NB4 (cell line): Measurements from ENCODE around the gene RPS6KA2.

ENCODE experiments used
- DNase-seq: peaks from one replicate; pipeline ENCODE4 v3.0.0; 2010; ENCODE audit warnings: low read depth
- H3K4me3 ChIP-seq: one replicate; pipeline ENCODE4 v1.5.1; 2011; ENCODE audit warnings: mild to moderate bottlenecking, low read depth, low read length, moderate library complexity
- CTCF ChIP-seq: IDR thresholded peaks from one replicate; pipeline ENCODE4 v1.5.1; 2012; ENCODE audit warnings: low read depth, low read length
- MAX ChIP-seq: IDR thresholded peaks from 2 replicates; pipeline ENCODE4 v1.6.1; 2011; ENCODE audit warnings: low read depth, low read length
- MYC ChIP-seq: IDR thresholded peaks from 2 replicates; pipeline ENCODE4 v1.6.1; 2011; ENCODE audit warnings: low read depth, low read length
- POLR2A ChIP-seq: IDR thresholded peaks from 2 replicates; pipeline ENCODE4 v1.6.1; 2011; ENCODE audit warnings: mild to moderate bottlenecking; ENCODE audit not compliant: insufficient read length; ENCODE audit errors: extremely low read depth

RPS6KA2 gene

GRCh38 chr6:166613027-166613426 is 14.0 kb downstream of the RPS6KA2 start:
- DNase-seq = no peak
- TF ChIP-seq CTCF (no peak), MAX (no peak), MYC (no peak), POLR2A (no peak)
- H3K4me3 ChIP-seq = no peak overlapping the region

DNA sequence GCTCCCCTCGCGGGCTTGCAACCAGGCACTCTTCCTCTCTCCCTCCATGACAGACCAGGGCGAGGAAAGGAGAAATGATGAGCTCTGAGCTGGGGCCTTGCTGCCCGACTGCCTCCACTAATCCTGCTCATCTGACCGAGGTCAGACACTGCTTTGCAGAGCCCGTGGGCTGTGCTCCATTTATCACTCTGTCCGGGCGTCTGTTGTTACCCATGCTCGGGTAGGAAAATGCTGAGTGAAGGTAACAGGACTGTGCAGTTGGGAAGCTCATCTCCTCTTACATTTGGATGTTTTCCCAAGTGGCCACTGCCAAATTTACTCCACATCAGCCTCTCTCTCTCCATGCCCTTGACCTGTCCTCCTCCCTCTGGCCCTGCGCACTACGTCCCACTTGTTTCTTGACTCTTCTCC is 14.6 kb downstream of the RPS6KA2 start:
- TF ChIP-seq CTCF (no peak), POLR2A (no peak), MYC (no peak), MAX (no peak)
- H3K4me3 ChIP-seq = no peak overlapping the region
- DNase-seq = no peak

- DNase-seq = no peak
- no peak overlapping the region for H3K4me3 ChIP-seq
- TF ChIP-seq MAX = no peak
- no peak for TF ChIP-seq CTCF
- TF ChIP-seq POLR2A = no peak
- TF ChIP-seq MYC = no peak
These were observed 15.4 kb downstream of the RPS6KA2 start for GRCh38 chr6:166611631-166612030.

GRCh38 chr6:166610069-166610468 is 17.0 kb downstream of the RPS6KA2 start:
- H3K4me3 ChIP-seq = no peak overlapping the region
- DNase-seq = no peak
- TF ChIP-seq CTCF (no peak), MAX (no peak), POLR2A (no peak), MYC (no peak)

DNA sequence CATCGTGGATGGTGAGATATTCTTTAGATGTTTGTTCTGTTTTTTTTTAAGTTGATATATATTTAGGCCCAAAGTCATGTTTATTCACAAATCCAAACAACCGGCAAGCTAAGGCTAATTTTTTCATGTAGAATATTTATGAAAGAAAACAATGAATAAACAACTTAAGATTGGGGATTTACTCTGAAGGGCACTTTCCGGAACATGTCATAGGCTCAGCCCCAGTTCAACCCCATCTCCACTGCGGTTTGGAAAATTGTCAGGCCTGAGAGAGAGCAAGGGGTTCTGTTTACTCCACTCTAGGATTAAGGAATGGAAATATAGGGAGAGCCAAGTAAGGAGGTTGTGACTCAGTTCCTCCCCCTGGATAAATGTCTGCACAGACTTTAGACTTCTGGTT is 18.3 kb downstream of the RPS6KA2 start:
- TF ChIP-seq MYC (no peak), CTCF (no peak), POLR2A (no peak), MAX (no peak)
- H3K4me3 ChIP-seq = no peak overlapping the region
- DNase-seq = no peak

- no peak for DNase-seq
- no peak overlapping the region for H3K4me3 ChIP-seq
- TF ChIP-seq POLR2A (no peak), MYC (no peak), MAX (no peak), CTCF (no peak)
These were observed 21.3 kb downstream of the RPS6KA2 start for GRCh38 chr6:166605752-166606151.
